ENCODE results near the gene APOBEC2.
A peak's percentile ranks its signal among the peaks of the same experiment; 100 is the strongest.

Gene APOBEC2

DNA sequence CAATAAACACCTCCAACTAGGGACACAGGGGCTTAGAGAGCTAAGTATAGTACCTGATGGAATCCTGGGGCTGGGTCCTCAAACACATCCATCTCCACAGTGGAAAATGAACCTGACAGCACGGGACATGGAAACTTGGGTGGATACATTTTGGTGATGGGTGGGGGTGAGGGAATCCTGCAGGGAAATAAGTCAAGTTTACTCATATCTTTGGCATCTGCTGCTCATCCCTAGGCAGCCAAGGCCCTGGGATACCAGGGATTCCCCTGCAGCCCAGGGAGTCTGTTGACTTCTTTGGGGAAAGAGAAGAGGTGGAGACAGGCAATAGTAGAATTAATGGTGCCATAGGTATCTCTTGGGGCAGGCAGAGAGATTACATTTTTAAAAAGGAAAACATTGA is 6.6 kb downstream of the APOBEC2 start:
- Mint-ChIP-seq H3K4me3 (no peak overlapping the region), H3K36me3 (peaks cover 20% of the 10 kb centered on the region), H3K27ac (no peak overlapping the region), H3K9me3 (no peaks in the 10 kb centered on the region), H3K4me1 (no peaks in the 10 kb centered on the region), H3K27me3 (no peaks in the 10 kb centered on the region)
- ATAC-seq (ENCODE audit: low read depth) (no peak), DNase-seq (ENCODE audit: low spot score in 2 of 2) (no peak)

- H3K27ac Mint-ChIP-seq: no peak overlapping the region
- ATAC-seq (ENCODE audit: low read depth) (no peak), DNase-seq (ENCODE audit: low spot score in 2 of 2) (no peak)
- H3K9me3 Mint-ChIP-seq: no peaks in the 10 kb centered on the region
- H3K36me3 Mint-ChIP-seq: peaks cover 18% of the 10 kb centered on the region
- no peaks in the 10 kb centered on the region for H3K4me1 Mint-ChIP-seq
- H3K4me3 Mint-ChIP-seq: no peak overlapping the region
- no peaks in the 10 kb centered on the region for H3K27me3 Mint-ChIP-seq
Measured at GRCh38 chr6:41061196-41061726, 8.3 kb downstream of the APOBEC2 start.

- H3K9me3 Mint-ChIP-seq: no peaks in the 10 kb centered on the region
- no peak for ATAC-seq (ENCODE audit: low read depth)
- H3K4me1 Mint-ChIP-seq: peaks cover 4% of the 10 kb centered on the region
- no peak for DNase-seq (ENCODE audit: low spot score in 2 of 2)
- no peaks in the 10 kb centered on the region for H3K27me3 Mint-ChIP-seq
- no peak overlapping the region for H3K27ac Mint-ChIP-seq
- no peak overlapping the region for H3K4me3 Mint-ChIP-seq
- H3K36me3 Mint-ChIP-seq: peaks cover 21% of the 10 kb centered on the region
Measured at GRCh38 chr6:41062056-41062455, 9.1 kb downstream of the APOBEC2 start.

- ATAC-seq (ENCODE audit: low read depth) (no peak), DNase-seq (ENCODE audit: low spot score in 2 of 2) (no peak)
- no peak overlapping the region for H3K27ac Mint-ChIP-seq
- peaks cover 26% of the 10 kb centered on the region for H3K36me3 Mint-ChIP-seq
- H3K4me3 Mint-ChIP-seq: no peak overlapping the region
- no peaks in the 10 kb centered on the region for H3K9me3 Mint-ChIP-seq
- H3K27me3 Mint-ChIP-seq: no peaks in the 10 kb centered on the region
- H3K4me1 Mint-ChIP-seq: peaks cover 6% of the 10 kb centered on the region
Measured at GRCh38 chr6:41063884-41064285, 10.9 kb downstream of the APOBEC2 start.

GRCh38 chr6:41064841-41065240 is 11.8 kb downstream of the APOBEC2 start:
- ATAC-seq (ENCODE audit: low read depth) (no peak), DNase-seq (ENCODE audit: low spot score in 2 of 2) (no peak)
- Mint-ChIP-seq H3K36me3 (peaks cover 26% of the 10 kb centered on the region), H3K4me3 (no peak overlapping the region), H3K4me1 (peaks cover 6% of the 10 kb centered on the region), H3K9me3 (no peaks in the 10 kb centered on the region), H3K27me3 (no peaks in the 10 kb centered on the region), H3K27ac (no peak overlapping the region)

GRCh38 chr6:41065550-41066026 is 12.6 kb downstream of the APOBEC2 start:
- peaks cover 26% of the 10 kb centered on the region for H3K36me3 Mint-ChIP-seq

DNA sequence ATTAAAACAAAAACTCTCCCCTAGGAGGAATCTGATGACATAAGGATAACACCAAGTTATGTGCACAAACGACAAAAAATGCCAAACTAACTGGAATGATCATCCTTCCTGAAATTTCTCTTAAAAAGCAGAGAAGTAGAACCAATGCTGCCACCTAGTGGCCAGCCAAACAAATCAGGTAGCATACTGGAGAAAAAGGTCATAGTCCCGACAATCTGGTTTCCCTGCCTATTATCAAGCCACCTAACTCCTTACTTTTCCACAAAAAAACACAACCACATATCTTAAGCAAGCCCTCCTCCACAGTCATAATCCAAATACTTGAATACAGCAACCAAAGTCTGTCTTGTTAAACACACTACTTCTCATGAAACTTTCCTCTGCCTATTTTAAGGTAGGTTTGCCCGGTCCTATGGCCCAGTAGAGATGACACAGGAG is 13.9 kb downstream of the APOBEC2 start:
- H3K27me3 Mint-ChIP-seq: no peaks in the 10 kb centered on the region
- H3K4me3 Mint-ChIP-seq: no peak overlapping the region
- no peaks in the 10 kb centered on the region for H3K9me3 Mint-ChIP-seq
- peak; percentile 43 to 50 for DNase-seq (ENCODE audit: low spot score in 2 of 2)
- H3K4me1 Mint-ChIP-seq: peaks cover 12% of the 10 kb centered on the region
- peaks cover 21% of the 10 kb centered on the region for H3K36me3 Mint-ChIP-seq
- H3K27ac Mint-ChIP-seq: peak overlapping the region; percentile 8
- no peak for ATAC-seq (ENCODE audit: low read depth)

More at GRCh38 chr6:41065550-41066026, 12.6 kb downstream of the APOBEC2 start:
- ATAC-seq (ENCODE audit: low read depth) (no peak), DNase-seq (ENCODE audit: low spot score in 2 of 2) (no peak)
- Mint-ChIP-seq H3K4me3 (no peak overlapping the region), H3K27me3 (no peaks in the 10 kb centered on the region), H3K27ac (no peak overlapping the region), H3K4me1 (peaks cover 8% of the 10 kb centered on the region), H3K9me3 (no peaks in the 10 kb centered on the region)

DNA sequence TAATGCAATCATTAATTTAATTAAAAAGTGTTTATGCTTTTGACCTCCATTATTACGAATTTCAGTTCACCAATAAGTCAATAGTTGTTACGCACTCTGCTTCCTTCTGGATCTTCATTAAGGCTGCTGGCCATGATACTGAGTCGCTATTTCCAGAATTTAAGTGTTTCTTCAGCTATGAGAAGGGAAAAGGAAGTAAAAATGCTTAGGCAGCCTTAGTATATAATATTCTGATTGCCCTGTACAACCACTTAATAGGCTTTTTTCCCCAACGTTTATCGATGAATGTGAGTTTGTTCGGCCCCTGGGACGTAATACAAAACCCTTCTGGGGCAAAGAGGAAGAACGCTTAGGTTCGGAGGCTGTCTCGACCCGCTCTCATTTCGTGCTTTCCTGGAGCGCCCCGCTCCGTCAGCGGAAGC is 18.5 kb downstream of the APOBEC2 start:
- DNase-seq (ENCODE audit: low spot score in 2 of 2): no peak
- Mint-ChIP-seq H3K36me3 (peaks cover 15% of the 10 kb centered on the region), H3K9me3 (no peaks in the 10 kb centered on the region), H3K4me3 (peak overlapping the region; percentile 97), H3K4me1 (peaks cover 29% of the 10 kb centered on the region), H3K27ac (peak overlapping the region; percentile 98), H3K27me3 (no peaks in the 10 kb centered on the region)
- ATAC-seq (ENCODE audit: low read depth): peak; percentile 6

- H3K4me1 Mint-ChIP-seq: peaks cover 27% of the 10 kb centered on the region
- H3K4me3 Mint-ChIP-seq: peak within 1 kb of the TSS; percentile 97
- peaks cover 10% of the 10 kb centered on the region for H3K36me3 Mint-ChIP-seq
- no peaks in the 10 kb centered on the region for H3K9me3 Mint-ChIP-seq
- H3K27me3 Mint-ChIP-seq: no peaks in the 10 kb centered on the region
- DNase-seq (ENCODE audit: low spot score in 2 of 2) (peak; percentile 99 to 100), ATAC-seq (ENCODE audit: low read depth) (peak; percentile 67)
- peak within 1 kb of the TSS; percentile 98 for H3K27ac Mint-ChIP-seq
Measured at GRCh38 chr6:41071923-41072835, 19.2 kb downstream of the APOBEC2 start, which contains the start of gene OARD1. Gene OARD1, minus strand, starts transcription at chr6:41072356. Its CDS starts 722 bp downstream, at chr6:41071634.

DNA sequence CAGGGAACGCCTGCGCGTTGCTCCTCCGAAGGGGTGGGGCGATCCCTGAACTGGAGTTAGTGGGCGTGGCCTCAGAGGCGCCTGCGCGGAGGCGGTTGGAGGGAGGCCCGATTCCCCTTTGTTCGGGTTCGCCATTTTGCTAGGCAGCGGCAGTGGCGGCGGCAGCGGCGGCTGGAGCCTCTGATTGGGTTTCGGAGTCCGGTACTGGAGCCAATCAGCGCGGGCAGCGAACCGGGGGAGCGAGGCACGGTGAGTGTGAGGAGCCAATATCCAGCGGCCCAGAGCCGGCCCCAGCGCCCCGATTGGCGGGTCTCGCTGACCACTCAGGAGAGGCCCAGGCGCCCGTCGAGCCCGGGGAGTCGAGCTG is 19.8 kb downstream of the APOBEC2 start, which contains the start of gene NFYA:
TSS of gene NFYA (plus strand) at position 139 of the 367 bp plus-strand sequence. CDS start 6,116 bp downstream, outside the sequence.
- no peaks in the 10 kb centered on the region for H3K27me3 Mint-ChIP-seq
- H3K27ac Mint-ChIP-seq: peak within 1 kb of the TSS; percentile 98
- DNase-seq (ENCODE audit: low spot score in 2 of 2): no peak
- peak within 1 kb of the TSS; percentile 97 for H3K4me3 Mint-ChIP-seq
- peak; percentile 61 for ATAC-seq (ENCODE audit: low read depth)
- peaks cover 4% of the 10 kb centered on the region for H3K36me3 Mint-ChIP-seq
- peaks cover 27% of the 10 kb centered on the region for H3K4me1 Mint-ChIP-seq
- H3K9me3 Mint-ChIP-seq: no peaks in the 10 kb centered on the region

GRCh38 chr6:41073203-41073967 is 20.4 kb downstream of the APOBEC2 start:
- DNase-seq (ENCODE audit: low spot score in 2 of 2): peak; percentile 77 to 80
- Mint-ChIP-seq H3K27ac (peak overlapping the region; percentile 98), H3K9me3 (no peaks in the 10 kb centered on the region), H3K4me3 (peak overlapping the region; percentile 97), H3K27me3 (no peaks in the 10 kb centered on the region), H3K4me1 (peaks cover 27% of the 10 kb centered on the region), H3K36me3 (peaks cover 4% of the 10 kb centered on the region)
- peak; percentile 24 for ATAC-seq (ENCODE audit: low read depth)

DNA sequence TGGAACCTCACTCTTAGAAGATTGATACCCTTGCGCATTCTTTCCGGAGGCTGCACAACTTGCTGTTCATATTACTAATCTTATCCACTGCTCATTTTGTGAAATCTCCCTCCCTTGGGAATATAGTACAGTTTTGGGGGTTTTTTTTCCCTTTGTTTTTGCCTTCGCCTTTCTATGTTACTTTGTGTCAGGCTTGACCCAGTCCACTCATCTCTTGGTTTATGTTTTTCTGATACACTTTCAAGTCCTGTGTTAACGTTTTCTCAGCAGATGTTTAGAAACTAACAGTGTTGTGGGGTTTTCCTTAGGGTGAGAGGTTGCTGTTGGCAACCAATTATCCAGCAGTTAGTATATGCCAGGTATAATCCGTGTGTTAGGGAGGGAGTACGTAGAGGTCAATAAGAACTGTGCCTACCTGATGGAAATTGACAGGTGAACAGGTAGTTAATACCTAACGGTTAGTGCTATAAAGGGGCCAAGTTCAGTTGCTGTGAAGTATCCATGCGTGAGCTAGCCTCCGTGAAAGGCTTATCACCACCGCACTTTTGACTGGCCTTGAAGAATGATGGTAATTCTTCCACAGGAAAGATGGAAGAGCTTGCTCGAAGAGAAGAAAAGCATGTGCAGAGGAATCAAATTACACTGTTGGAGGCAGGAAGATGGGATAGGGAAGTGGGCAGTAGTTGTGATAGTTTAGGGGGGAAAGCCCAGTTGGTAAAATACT is 21.1 kb downstream of the APOBEC2 start:
- peaks cover 6% of the 10 kb centered on the region for H3K36me3 Mint-ChIP-seq
- no peak for ATAC-seq (ENCODE audit: low read depth)
- H3K9me3 Mint-ChIP-seq: no peaks in the 10 kb centered on the region
- peak; percentile 20 to 30 for DNase-seq (ENCODE audit: low spot score in 2 of 2)
- H3K4me3 Mint-ChIP-seq: peak overlapping the region; percentile 92
- peak overlapping the region; percentile 98 for H3K27ac Mint-ChIP-seq
- H3K27me3 Mint-ChIP-seq: no peaks in the 10 kb centered on the region
- H3K4me1 Mint-ChIP-seq: peaks cover 28% of the 10 kb centered on the region

DNA sequence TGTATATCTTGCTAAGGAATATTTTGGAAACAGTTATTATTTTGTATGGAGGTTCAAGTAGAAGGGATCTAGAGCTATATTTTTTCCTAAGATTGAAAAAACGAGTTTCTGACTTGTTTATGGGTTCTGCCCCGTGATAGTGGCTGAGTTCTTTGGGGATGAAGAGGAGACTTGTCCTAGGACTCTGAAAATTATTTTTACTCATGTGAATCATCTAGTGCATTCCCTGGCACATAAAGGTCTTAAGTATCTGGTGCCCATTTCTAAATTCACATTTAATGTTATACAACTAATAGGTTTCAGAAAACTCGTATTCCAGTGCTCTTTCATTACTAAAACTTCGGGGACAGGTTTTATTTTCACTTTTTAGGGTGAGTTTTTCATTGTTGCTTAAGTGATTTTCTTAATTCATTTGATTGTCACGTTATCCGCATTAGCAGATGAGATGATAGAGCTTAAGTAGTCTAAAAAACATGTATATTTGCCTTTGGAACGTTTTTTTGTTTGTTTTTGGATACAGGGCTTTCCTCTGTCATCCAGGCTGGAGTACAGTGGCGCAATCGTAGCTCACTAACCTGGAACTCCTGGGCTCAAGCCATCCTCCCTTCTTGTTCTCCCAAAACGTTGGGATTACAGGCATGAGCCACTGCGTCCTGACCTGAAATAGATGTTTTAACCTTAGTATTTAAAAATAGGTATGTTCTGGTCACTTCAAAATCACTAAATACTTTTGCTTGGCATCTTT is 21.9 kb downstream of the APOBEC2 start:
- no peak for DNase-seq (ENCODE audit: low spot score in 2 of 2)
- ATAC-seq (ENCODE audit: low read depth): no peak
- H3K27me3 Mint-ChIP-seq: no peaks in the 10 kb centered on the region
- peak overlapping the region; percentile 98 for H3K27ac Mint-ChIP-seq
- H3K4me1 Mint-ChIP-seq: peaks cover 28% of the 10 kb centered on the region
- H3K9me3 Mint-ChIP-seq: no peaks in the 10 kb centered on the region
- H3K4me3 Mint-ChIP-seq: peak overlapping the region; percentile 92
- H3K36me3 Mint-ChIP-seq: peaks cover 9% of the 10 kb centered on the region
